PC-9 (cell line): Measurements from ENCODE around the gene SHANK3. TPM values are rescaled to one million over a fixed set of nuclear protein-coding genes. Genes with fewer than 3 reads are reported as not detected.
"Not testable (repeated sequence)": the region's sequence is repeated elsewhere in the genome, so short reads cannot be mapped to it uniquely, and the experiment has no call there.

Experiments
- BruUV-seq: library from RNA; stranded (reverse); fragments of 400-500 nt; replicated peaks from 2 replicates; lab custom pipeline; 2021; lab: Mats Ljungman, UMichigan
- CTCF ChIA-PET: fragments of 300-600 bp; sonication (Branson Sonifier 250); formaldehyde crosslinking; loops from one replicate; lab custom pipeline; 2022; ENCODE audit warnings: antibody characterized with exemption; lab: Charles Lee
- POLR2A ChIA-PET: fragments of 300-600 bp; sonication (Branson Sonifier 250); formaldehyde crosslinking; loops from one replicate; lab custom pipeline; 2022; ENCODE audit warnings: antibody characterized with exemption; ENCODE audit not compliant: unreplicated experiment; lab: Charles Lee
- DNase-seq, 2 experiments: peaks; one replicate each; pipeline versions ENCODE4 v3.0.0 to v3.0.0-alpha.2; 2015 to 2022; ENCODE audit warnings: mixed read lengths in 1 of 2
- H2AFZ ChIP-seq: fragments of 200-600 bp; sonication (generic); 2 replicates; pipeline ENCODE4 v1.8.1; 2017; ENCODE audit warnings: antibody characterized with exemption
- H3F3A ChIP-seq: fragments of 200-600 bp; sonication (generic); 2 replicates; pipeline ENCODE4 v1.8.1; 2017; ENCODE audit warnings: antibody characterized with exemption, mild to moderate bottlenecking, low read depth; ENCODE audit not compliant: insufficient read depth
- H3K27ac ChIP-seq: fragments of 200-600 bp; sonication (generic); 2 replicates; pipeline ENCODE4 v1.6.1; 2016; ENCODE audit warnings: mixed run types
- H3K27me3 ChIP-seq: fragments of 200-600 bp; sonication (generic); 2 replicates; pipeline ENCODE4 v1.6.1; 2016; ENCODE audit warnings: low read depth, mixed run types; ENCODE audit not compliant: insufficient read depth
- H3K36me3 ChIP-seq: fragments of 200-600 bp; sonication (generic); 2 replicates; pipeline ENCODE4 v1.6.1; 2016; ENCODE audit warnings: low read depth, mixed run types
- H3K4me1 ChIP-seq: fragments of 200-600 bp; sonication (generic); replicated peaks from 2 replicates; pipeline ENCODE4 v1.6.1; 2016; ENCODE audit warnings: mixed run types; ENCODE audit not compliant: insufficient read depth
- H3K4me2 ChIP-seq: fragments of 200-600 bp; sonication (generic); 2 replicates; pipeline ENCODE4 v1.6.1; 2017; ENCODE audit warnings: mixed run types
- H3K4me3 ChIP-seq: fragments of 200-600 bp; sonication (generic); 2 replicates; pipeline ENCODE4 v1.6.1; 2016; ENCODE audit warnings: mixed run types
- H3K79me2 ChIP-seq: fragments of 200-600 bp; sonication (generic); 2 replicates; pipeline ENCODE4 v1.6.1; 2017; ENCODE audit warnings: low read depth, mixed run types
- H3K9me2 ChIP-seq: fragments of 200-600 bp; sonication (generic); 2 replicates; pipeline ENCODE4 v1.8.1; 2017; ENCODE audit warnings: mild to moderate bottlenecking; ENCODE audit not compliant: insufficient read depth
- H3K9me3 ChIP-seq: fragments of 200-600 bp; sonication (generic); 2 replicates; pipeline ENCODE4 v1.8.1; 2016; ENCODE audit warnings: low read depth; ENCODE audit not compliant: insufficient read depth
- H4K20me1 ChIP-seq: fragments of 200-600 bp; sonication (generic); 2 replicates; pipeline ENCODE4 v1.8.1; 2017; ENCODE audit not compliant: insufficient read depth
- EZH2 ChIP-seq: fragments of 200-600 bp; sonication (generic); IDR thresholded peaks from 2 replicates; pipeline ENCODE4 v1.8.0; 2017; ENCODE audit warnings: antibody characterized with exemption, low read depth
- intact Hi-C: fragments of 100-400 bp; cut with micrococcal nuclease; formaldehyde crosslinking; loops from one replicate; pipeline ENCODE4 v1.10.0; 2022; ENCODE audit not compliant: unreplicated experiment
- total RNA-seq: library from RNA; stranded (reverse); gene quantifications from 2 replicates; pipeline ENCODE4 v1.2.3, GENCODE V29; 2021
- TF ChIP-seq, protein P1 (sequence below): fragments of 200-600 bp; sonication (generic); conservative IDR thresholded peaks from 2 replicates; pipeline ENCODE4 v1.6.1; 2017; ENCODE audit warnings: mixed run types, antibody characterized with exemption, mild to moderate bottlenecking, moderate library complexity

Gene SHANK3
- total RNA-seq, 1 experiment from 2014 or later = 5.8 TPM

DNA sequence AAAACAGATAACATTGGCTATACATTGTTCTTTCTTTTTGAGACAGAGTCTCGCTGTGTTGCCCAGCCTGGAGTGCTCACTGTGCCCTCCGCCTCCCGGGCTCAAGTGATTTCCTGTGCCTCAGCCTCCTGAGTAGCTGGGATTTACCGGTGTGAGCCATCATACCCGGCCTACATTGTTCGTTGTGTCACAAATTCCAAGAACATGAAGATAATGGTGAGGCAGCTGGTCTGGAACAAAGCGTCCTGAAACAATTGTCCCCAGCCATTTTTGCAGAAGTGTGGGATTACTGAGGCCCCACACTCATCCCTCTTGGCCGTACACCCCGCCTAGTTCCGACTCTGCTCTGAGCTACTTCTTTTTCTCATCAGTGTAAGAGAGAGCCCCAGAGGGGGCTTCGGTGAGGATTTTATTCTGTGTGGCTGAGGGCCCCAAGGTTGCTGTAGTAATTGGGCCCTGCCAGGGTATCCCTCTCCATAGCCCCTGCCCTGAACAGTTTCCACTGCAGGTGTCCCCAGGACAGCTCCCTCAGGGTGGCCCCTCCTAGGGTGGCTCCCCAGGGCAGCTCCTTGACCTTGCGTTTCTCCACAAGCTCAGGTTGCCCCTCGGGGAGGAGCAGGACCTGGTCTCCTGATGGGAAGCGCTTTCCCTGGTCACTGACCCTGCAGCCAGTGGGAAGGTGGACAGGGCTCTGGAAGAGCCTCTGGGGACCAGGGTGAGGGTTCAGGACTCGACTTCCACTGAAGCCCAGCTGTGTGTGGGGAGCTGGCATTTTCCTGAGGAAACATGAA, 31.6 kb upstream of the SHANK3 start:
- Histone ChIP-seq H3K4me3 (no peak overlapping the region), H3K27ac (no peak overlapping the region), H3K4me2 (no peak overlapping the region), H4K20me1 (no peaks in the 10 kb centered on the region), H3K36me3 (no peaks in the 10 kb centered on the region), H3F3A (no peaks in the 10 kb centered on the region), H2AFZ (no peak overlapping the region), H3K27me3 (peaks cover 31% of the 10 kb centered on the region), H3K9me2 (no peaks in the 10 kb centered on the region), H3K4me1 (no peaks in the 10 kb centered on the region), H3K9me3 (no peaks in the 10 kb centered on the region; the same call in 1 of the 2 replicates), H3K79me2 (no peaks in the 10 kb centered on the region)
- ChIA-PET CTCF (interaction anchor here (0.6 kb wide), 1 partner anchor 134 kb away, joined by 3 read pairs; no protein-coding TSS in a partner anchor), POLR2A (no interaction called here)
- no TSS peak for BruUV-seq
- TF ChIP-seq, protein P1, sequence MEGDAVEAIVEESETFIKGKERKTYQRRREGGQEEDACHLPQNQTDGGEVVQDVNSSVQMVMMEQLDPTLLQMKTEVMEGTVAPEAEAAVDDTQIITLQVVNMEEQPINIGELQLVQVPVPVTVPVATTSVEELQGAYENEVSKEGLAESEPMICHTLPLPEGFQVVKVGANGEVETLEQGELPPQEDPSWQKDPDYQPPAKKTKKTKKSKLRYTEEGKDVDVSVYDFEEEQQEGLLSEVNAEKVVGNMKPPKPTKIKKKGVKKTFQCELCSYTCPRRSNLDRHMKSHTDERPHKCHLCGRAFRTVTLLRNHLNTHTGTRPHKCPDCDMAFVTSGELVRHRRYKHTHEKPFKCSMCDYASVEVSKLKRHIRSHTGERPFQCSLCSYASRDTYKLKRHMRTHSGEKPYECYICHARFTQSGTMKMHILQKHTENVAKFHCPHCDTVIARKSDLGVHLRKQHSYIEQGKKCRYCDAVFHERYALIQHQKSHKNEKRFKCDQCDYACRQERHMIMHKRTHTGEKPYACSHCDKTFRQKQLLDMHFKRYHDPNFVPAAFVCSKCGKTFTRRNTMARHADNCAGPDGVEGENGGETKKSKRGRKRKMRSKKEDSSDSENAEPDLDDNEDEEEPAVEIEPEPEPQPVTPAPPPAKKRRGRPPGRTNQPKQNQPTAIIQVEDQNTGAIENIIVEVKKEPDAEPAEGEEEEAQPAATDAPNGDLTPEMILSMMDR = no peak
- TF ChIP-seq EZH2 = no peak
- DNase-seq = no peak
- intact Hi-C loops = no loop called here

DNA sequence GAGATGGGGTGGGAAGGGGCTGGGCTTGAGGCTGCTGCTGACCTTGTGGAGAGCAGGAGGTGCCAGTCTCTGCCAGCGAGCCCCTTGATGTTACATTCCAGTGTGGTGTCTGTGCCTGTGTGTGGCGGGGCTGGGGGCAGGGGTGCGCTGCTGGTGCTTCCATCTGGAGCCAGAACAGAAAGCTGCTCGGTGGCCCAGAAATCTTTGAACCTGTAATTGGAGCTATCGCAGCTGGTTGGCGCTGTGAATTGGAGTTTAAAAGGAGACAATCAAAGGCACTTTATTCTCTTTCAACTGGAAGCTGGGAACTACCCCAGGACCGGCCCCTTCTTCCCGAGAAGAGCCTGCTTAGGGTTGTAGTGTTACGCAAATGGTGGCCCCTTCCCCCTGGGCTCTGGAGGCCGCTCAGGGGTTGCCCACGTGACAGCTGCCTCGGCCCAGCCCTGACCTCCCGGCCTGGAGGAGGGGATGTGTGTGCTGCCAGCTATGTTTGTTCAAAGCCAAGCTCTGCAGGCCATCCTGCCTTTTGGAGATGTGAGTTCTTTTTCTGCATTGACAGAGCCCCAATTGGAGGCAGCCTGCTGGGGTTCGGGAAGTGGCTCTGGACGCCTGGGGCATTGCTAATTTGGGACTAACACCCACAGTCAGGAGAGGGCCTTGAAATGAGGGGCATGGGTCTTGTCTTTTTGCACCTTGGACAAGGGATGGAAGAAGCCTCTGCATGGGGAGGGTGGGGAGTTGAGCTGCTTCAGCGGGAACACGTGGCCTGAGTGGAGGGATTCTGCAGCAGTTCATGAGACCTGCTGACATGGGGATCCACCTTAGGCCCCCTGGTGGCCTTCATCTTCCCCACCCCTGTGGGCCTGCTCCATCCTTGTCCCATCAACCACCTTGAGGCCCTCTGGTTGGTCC, 30.7 kb upstream of the SHANK3 start:
- no peak overlapping the region for H3K27ac ChIP-seq
- H3K79me2 ChIP-seq = no peaks in the 10 kb centered on the region
- H3K36me3 ChIP-seq = no peaks in the 10 kb centered on the region
- CTCF ChIA-PET = no interaction called here
- H2AFZ ChIP-seq = no peak overlapping the region
- no TSS peak for BruUV-seq
- H3K4me1 ChIP-seq = no peaks in the 10 kb centered on the region
- H3K9me3 ChIP-seq = no peaks in the 10 kb centered on the region; the same call in 1 of the 2 replicates
- TF ChIP-seq, protein P1 = no peak; the same call in 1 of the 2 replicates
- no peak for TF ChIP-seq EZH2
- H3K4me2 ChIP-seq = no peak overlapping the region
- peaks cover 33% of the 10 kb centered on the region for H3K27me3 ChIP-seq
- no peak overlapping the region for H3K4me3 ChIP-seq
- H3F3A ChIP-seq = no peaks in the 10 kb centered on the region
- DNase-seq = no peak
- intact Hi-C loops = no loop called here
- no peaks in the 10 kb centered on the region for H3K9me2 ChIP-seq
- no peaks in the 10 kb centered on the region for H4K20me1 ChIP-seq
- POLR2A ChIA-PET = no interaction called here

DNA sequence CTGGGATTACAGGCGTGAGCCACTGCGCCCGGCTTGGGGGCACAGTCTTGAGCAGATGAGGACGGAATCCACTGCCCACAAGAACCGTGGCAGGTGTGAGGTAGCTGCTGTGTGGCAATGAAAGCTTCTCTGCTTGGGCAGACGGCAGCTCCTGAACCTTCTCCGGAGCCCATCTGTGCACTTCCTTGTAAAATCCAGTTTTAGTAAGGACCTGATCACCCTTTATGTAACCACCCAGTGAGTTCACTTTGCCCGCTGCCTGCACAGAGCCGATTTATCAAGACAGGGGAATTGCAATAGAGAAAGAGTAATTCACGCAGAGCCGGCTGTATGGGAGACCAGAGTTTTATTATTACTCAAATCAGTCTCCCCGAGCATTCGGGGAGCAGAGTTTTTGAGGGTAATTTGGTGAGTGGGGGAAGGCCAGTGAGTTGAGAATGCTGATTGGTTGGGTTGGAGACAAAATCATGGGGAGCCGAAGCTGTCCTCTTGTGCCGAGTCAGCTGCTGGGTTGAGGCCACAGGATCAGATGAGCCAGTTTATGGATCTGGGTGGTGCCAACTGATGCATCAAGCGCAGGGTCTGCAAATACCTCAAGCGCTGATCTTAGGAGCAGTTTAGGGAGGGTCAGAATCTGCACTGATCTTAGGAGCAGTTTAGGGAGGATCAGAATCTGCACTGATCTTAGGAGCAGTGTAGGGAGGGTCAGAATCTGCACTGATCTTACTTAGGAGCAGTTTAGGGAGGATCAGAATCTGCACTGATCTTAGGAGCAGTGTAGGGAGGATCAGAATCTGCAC, 29.4 kb upstream of the SHANK3 start:
- H3K4me2 ChIP-seq, intact Hi-C loops, H3K36me3 ChIP-seq, H2AFZ ChIP-seq, CTCF ChIA-PET, BruUV-seq, H3K79me2 ChIP-seq, H3K27ac ChIP-seq, H3K4me3 ChIP-seq, H3K9me2 ChIP-seq, DNase-seq, H3F3A ChIP-seq, POLR2A ChIA-PET, H4K20me1 ChIP-seq, H3K4me1 ChIP-seq: not testable (repeated sequence)
- Histone ChIP-seq H3K27me3 (peaks cover 33% of the 10 kb centered on the region), H3K9me3 (peaks cover 10% of the 10 kb centered on the region)

DNA sequence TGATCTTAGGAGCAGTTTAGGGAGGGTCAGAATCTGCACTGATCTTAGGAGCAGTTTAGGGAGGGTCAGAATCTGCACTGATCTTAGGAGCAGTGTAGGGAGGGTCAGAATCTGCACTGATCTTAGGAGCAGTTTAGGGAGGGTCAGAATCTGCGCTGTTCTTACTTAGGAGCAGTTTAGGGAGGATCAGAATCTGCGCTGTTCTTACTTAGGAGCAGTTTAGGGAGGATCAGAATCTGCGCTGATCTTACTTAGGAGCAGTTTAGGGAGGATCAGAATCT, 28.9 kb upstream of the SHANK3 start:
- H2AFZ ChIP-seq, intact Hi-C loops, H3F3A ChIP-seq, H3K36me3 ChIP-seq, H3K79me2 ChIP-seq, DNase-seq, H3K4me2 ChIP-seq, H3K27ac ChIP-seq, H3K4me1 ChIP-seq, POLR2A ChIA-PET, BruUV-seq, H3K9me2 ChIP-seq, H4K20me1 ChIP-seq, CTCF ChIA-PET, H3K4me3 ChIP-seq: not testable (repeated sequence)
- Histone ChIP-seq H3K27me3 (peaks cover 33% of the 10 kb centered on the region), H3K9me3 (peaks cover 15% of the 10 kb centered on the region)
